Panc1 (cell line): ENCODE results near the gene KATNA1. TPM values are rescaled to one million over a fixed set of nuclear protein-coding genes. Genes with fewer than 3 reads are reported as not detected.

Experiments used
- ATAC-seq: fragments of 200-7000 bp; cut with Tn5 transposase; 2 replicates; pipeline ENCODE4 v1.9.1; 2020; ENCODE audit warnings: mild to moderate bottlenecking, moderate library complexity
- BruUV-seq: library from RNA; stranded (reverse); fragments of 400-500 nt; replicated peaks from 2 replicates; lab custom pipeline; 2021; lab: Mats Ljungman, UMichigan
- CTCF ChIA-PET: fragments of 300-600 bp; sonication (Branson Sonifier 250); formaldehyde crosslinking; loops from one replicate; lab custom pipeline; 2022; ENCODE audit warnings: antibody characterized with exemption; lab: Charles Lee
- POLR2A ChIA-PET: fragments of 300-600 bp; sonication (Branson Sonifier 250); formaldehyde crosslinking; loops from one replicate; lab custom pipeline; 2022; ENCODE audit warnings: antibody characterized with exemption; lab: Charles Lee
- DNase-seq: peaks from one replicate; pipeline ENCODE4 v3.0.0-alpha.2; 2010; ENCODE audit warnings: low read depth, low spot score
- H3K27ac ChIP-seq: 2 replicates; pipeline ENCODE4 v1.5.1; 2011; ENCODE audit warnings: mild to moderate bottlenecking, low read length, inconsistent platforms
- H3K27me3 ChIP-seq: fragments of 200-500 bp; sonication (Bioruptor generic); 2 replicates; pipeline ENCODE4 v1.6.0; 2014; ENCODE audit warnings: low read length, inconsistent platforms; ENCODE audit not compliant: control insufficient read depth, insufficient read depth
- H3K36me3 ChIP-seq: fragments of 200-500 bp; sonication (Bioruptor generic); 2 replicates; pipeline ENCODE4 v1.5.1; 2014; ENCODE audit warnings: inconsistent platforms, mild to moderate bottlenecking, low read length, moderate library complexity; ENCODE audit not compliant: control insufficient read depth, insufficient read depth
- H3K4me1 ChIP-seq: 2 replicates; pipeline ENCODE4 v1.5.1; 2011; ENCODE audit warnings: inconsistent platforms, mild to moderate bottlenecking, low read length, moderate library complexity; ENCODE audit not compliant: control insufficient read depth, insufficient read depth
- H3K4me3 ChIP-seq, 2 experiments: 2 replicates each; pipeline ENCODE4 v1.5.1; 2011 to 2012; ENCODE audit warnings: low read depth in 2 of 2, low read length in 2 of 2, mild to moderate bottlenecking in 2 of 2, inconsistent platforms in 1 of 2, moderate library complexity in 1 of 2
- H3K9me3 ChIP-seq: fragments of 200-500 bp; sonication (Bioruptor generic); 2 replicates; pipeline ENCODE4 v1.5.1; 2014; ENCODE audit warnings: low read depth, mild to moderate bottlenecking, inconsistent platforms, low read length, moderate library complexity; ENCODE audit not compliant: control insufficient read depth, insufficient read depth
- CTCF ChIP-seq: fragments of 450-650 bp; IDR thresholded peaks from 2 replicates; pipeline ENCODE4 v1.5.1; 2017; ENCODE audit warnings: mild to moderate bottlenecking
- POLR2AphosphoS5 ChIP-seq: IDR thresholded peaks from 2 replicates; pipeline ENCODE4 v1.6.1; 2012; ENCODE audit warnings: mild to moderate bottlenecking, low read depth, low read length, moderate library complexity
- REST ChIP-seq, 2 experiments: IDR thresholded peaks; 2 replicates each; pipeline ENCODE4 v1.6.1; 2011 to 2012; ENCODE audit warnings: low read depth in 2 of 2, control low read depth in 1 of 2, low read length in 1 of 2, mild to moderate bottlenecking in 1 of 2, moderate library complexity in 1 of 2; ENCODE audit not compliant: insufficient read depth in 1 of 2
- SIN3A ChIP-seq: IDR thresholded peaks from 2 replicates; pipeline ENCODE4 v1.6.1; 2012; ENCODE audit warnings: low read depth, mild to moderate bottlenecking, low read length, moderate library complexity, borderline replicate concordance; ENCODE audit not compliant: insufficient read depth
- TCF7L2 ChIP-seq: IDR thresholded peaks from 2 replicates; pipeline ENCODE4 v1.6.1; 2011; ENCODE audit warnings: mild to moderate bottlenecking, low read depth, low read length, inconsistent platforms
- in situ Hi-C: cut with HindIII; loops from 2 replicates; pipeline ENCODE4 v1.10.0; 2016; ENCODE audit warnings: low sequenced_read_pairs, low pct_unique_long_range_greater_than_20kb
- intact Hi-C: fragments of 100-400 bp; cut with micrococcal nuclease; formaldehyde crosslinking; loops from one replicate; pipeline ENCODE4 v1.10.0; 2022; ENCODE audit not compliant: unreplicated experiment
- total RNA-seq: library from RNA; stranded (reverse); gene quantifications from one replicate; pipeline ENCODE4 v1.2.1, GENCODE V29; 2021; ENCODE audit not compliant: unreplicated experiment

Gene KATNA1
- total RNA-seq, 1 experiment from 2014 or later, result 19.7 TPM

- Histone ChIP-seq H3K9me3 (no peaks in the 10 kb centered on the region), H3K27me3 (no peaks in the 10 kb centered on the region), H3K36me3 (no peaks in the 10 kb centered on the region), H3K27ac (no peak overlapping the region), H3K4me1 (no peaks in the 10 kb centered on the region), H3K4me3 (no peak overlapping the region)
- ChIA-PET POLR2A (no interaction called here), CTCF (no interaction called here)
- intact Hi-C loops (no loop called here), in situ Hi-C loops (no loop called here)
- BruUV-seq, result no TSS peak
- TF ChIP-seq REST (IDR thresholded peaks at IDR 0.05; ENCODE audit: insufficient read depth in 1 of 2, low read depth in 2 of 2, low read length in 1 of 2), result no peak
- TF ChIP-seq SIN3A, result no peak
- TF ChIP-seq POLR2AphosphoS5, result no peak
- TF ChIP-seq TCF7L2, result no peak
- no peak for TF ChIP-seq CTCF
- DNase-seq (no peak), ATAC-seq (no peak)
Measured at GRCh38 chr6:149636124-149636523, 12.4 kb downstream of the KATNA1 start.

DNA sequence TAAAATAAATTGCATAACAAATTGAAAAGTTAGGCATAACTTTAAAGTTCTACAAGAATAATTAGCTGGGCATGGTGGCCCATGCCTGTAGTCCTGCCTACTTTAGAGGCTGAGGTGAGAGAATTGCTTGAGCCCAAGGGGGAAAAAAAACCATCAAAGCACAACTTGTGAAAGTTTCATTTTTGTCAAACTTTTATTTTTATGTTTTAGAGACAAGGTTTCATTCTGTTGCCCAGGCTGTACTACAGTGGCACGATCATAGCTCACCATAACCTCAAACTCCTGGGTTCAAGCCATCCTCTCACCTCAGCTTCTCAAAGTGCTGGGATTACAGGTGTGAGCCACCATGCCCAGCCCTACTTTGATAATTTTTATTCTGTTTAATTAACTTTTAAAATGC lies 14.2 kb downstream of the KATNA1 start:
- in situ Hi-C loops, result no loop called here
- Histone ChIP-seq H3K4me1 (no peaks in the 10 kb centered on the region), H3K36me3 (no peaks in the 10 kb centered on the region; the same call in 1 of the 2 replicates), H3K9me3 (no peaks in the 10 kb centered on the region), H3K4me3 (no peak overlapping the region), H3K27ac (no peak overlapping the region), H3K27me3 (no peaks in the 10 kb centered on the region)
- no peak for ATAC-seq
- CTCF ChIA-PET, result no interaction called here
- POLR2A ChIA-PET, result no interaction called here
- no peak for TF ChIP-seq POLR2AphosphoS5
- no peak for TF ChIP-seq TCF7L2
- TF ChIP-seq REST (IDR thresholded peaks at IDR 0.05; ENCODE audit: insufficient read depth in 1 of 2, low read depth in 2 of 2, low read length in 1 of 2), result no peak
- TF ChIP-seq SIN3A, result no peak
- no peak for TF ChIP-seq CTCF
- intact Hi-C loops, result no loop called here
- no peak for DNase-seq
- BruUV-seq, result no TSS peak
